Tibial artery (tissue), 4 donors: Measurements from ENCODE around the gene RIMBP2.

Source experiments
- DNase-seq, 2 donors: peaks; one replicate each; pipeline ENCODE4 v3.0.0-alpha.2; 2019
- H3K27ac ChIP-seq, 2 donors: fragments of 200-600 bp; sonication (generic) in 1 of 2; 1 replicate in 1 of 2; 2 replicates in 1 of 2; pipeline ENCODE4 v1.5.1; 2018 to 2019; ENCODE audit warnings: mild to moderate bottlenecking in 1 of 2
- H3K27me3 ChIP-seq, 2 donors: fragments of 200-600 bp; sonication (generic) in 1 of 2; one replicate each; pipeline versions ENCODE4 v1.5.1 to v1.6.0; 2016 to 2019
- H3K36me3 ChIP-seq, 3 donors: fragments of 200-600 bp; sonication (generic) in 2 of 3; one replicate each; pipeline ENCODE4 v1.5.1; 2016 to 2019; ENCODE audit warnings: mild to moderate bottlenecking in 2 of 3
- H3K4me1 ChIP-seq, 4 donors: fragments of 200-600 bp; sonication (generic) in 2 of 4; 1 replicate in 3 of 4; 2 replicates in 1 of 4; pipeline ENCODE4 v1.5.1; 2016 to 2019
- H3K4me3 ChIP-seq, 2 donors: fragments of 200-600 bp; sonication (generic) in 1 of 2; 1 replicate in 1 of 2; 2 replicates in 1 of 2; pipeline ENCODE4 v1.5.1; 2018 to 2019; ENCODE audit warnings: mild to moderate bottlenecking in 2 of 2
- H3K9me3 ChIP-seq, 3 donors: fragments of 200-600 bp; sonication (generic) in 1 of 3; one replicate each; pipeline ENCODE4 v1.5.1; 2016 to 2019
- CTCF ChIP-seq, 2 experiments: fragments of 200-600 bp in 1 of 2; fragments of 450-650 bp in 1 of 2; IDR thresholded peaks; one replicate each; pipeline ENCODE4 v1.5.1; 2017 to 2019; ENCODE audit warnings: antibody characterized with exemption in 2 of 2, mild to moderate bottlenecking in 1 of 2, moderate library complexity in 1 of 2
- intact Hi-C: fragments of 100-400 bp; cut with DNase I; formaldehyde crosslinking; loops from one replicate; pipeline ENCODE4 v1.15.0; 2023; ENCODE audit warnings: low total_unique reads

RIMBP2 gene

GRCh38 chr12:130556486-130557055 is 159.5 kb downstream of the RIMBP2 start:
- intact Hi-C loops, result no loop called here
- Histone ChIP-seq H3K27me3 (peaks cover 0 to 3% of the 10 kb centered on the region in 2 donors), H3K9me3 (peaks cover 0 to 2% (median 0%) of the 10 kb centered on the region in 3 donors), H3K4me1 (no peaks in the 10 kb centered on the region), H3K36me3 (no peaks in the 10 kb centered on the region), H3K4me3 (no peak overlapping the region), H3K27ac (no peak overlapping the region)
- DNase-seq, result no peak
- no peak for TF ChIP-seq CTCF (IDR thresholded peaks at IDR 0.05)

GRCh38 chr12:130555628-130556485 is 160.2 kb downstream of the RIMBP2 start:
- Histone ChIP-seq H3K27ac (no peak overlapping the region), H3K4me1 (no peaks in the 10 kb centered on the region), H3K4me3 (no peak overlapping the region), H3K27me3 (peaks cover 0 to 3% of the 10 kb centered on the region in 2 donors), H3K36me3 (no peaks in the 10 kb centered on the region), H3K9me3 (peaks cover 0 to 4% (median 4%) of the 10 kb centered on the region in 3 donors)
- intact Hi-C loops, result no loop called here
- DNase-seq, result no peak
- TF ChIP-seq CTCF (IDR thresholded peaks at IDR 0.05), result no peak

- H3K27me3 ChIP-seq, result peaks cover 0 to 3% of the 10 kb centered on the region in 2 donors
- no peak for DNase-seq
- no peaks in the 10 kb centered on the region for H3K36me3 ChIP-seq
- H3K4me3 ChIP-seq, result no peak overlapping the region
- H3K27ac ChIP-seq, result no peak overlapping the region
- peaks cover 0 to 5% (median 4%) of the 10 kb centered on the region in 3 donors for H3K9me3 ChIP-seq
- intact Hi-C loops, result no loop called here
- TF ChIP-seq CTCF (IDR thresholded peaks at IDR 0.05), result no peak
- no peaks in the 10 kb centered on the region for H3K4me1 ChIP-seq
These were observed 160.9 kb downstream of the RIMBP2 start for GRCh38 chr12:130555221-130555620.

- Histone ChIP-seq H3K27ac (no peak overlapping the region), H3K27me3 (peaks cover 0 to 3% of the 10 kb centered on the region in 2 donors), H3K4me1 (no peaks in the 10 kb centered on the region), H3K4me3 (no peak overlapping the region), H3K36me3 (no peaks in the 10 kb centered on the region), H3K9me3 (peaks cover 0 to 5% (median 4%) of the 10 kb centered on the region in 3 donors)
- intact Hi-C loops, result no loop called here
- no peak for DNase-seq
- TF ChIP-seq CTCF (IDR thresholded peaks at IDR 0.05), result no peak
These were observed 163.6 kb downstream of the RIMBP2 start for GRCh38 chr12:130552483-130552996.

- no peak overlapping the region for H3K4me3 ChIP-seq
These were observed 166.7 kb downstream of the RIMBP2 start for GRCh38 chr12:130549361-130549760.

More at GRCh38 chr12:130549361-130549760, 166.7 kb downstream of the RIMBP2 start:
- H3K27ac ChIP-seq, result no peak overlapping the region
- H3K27me3 ChIP-seq, result no peaks in the 10 kb centered on the region
- no peak for TF ChIP-seq CTCF (IDR thresholded peaks at IDR 0.05)
- H3K4me1 ChIP-seq, result no peaks in the 10 kb centered on the region
- H3K36me3 ChIP-seq, result no peaks in the 10 kb centered on the region
- peaks cover 0 to 5% (median 4%) of the 10 kb centered on the region in 3 donors for H3K9me3 ChIP-seq
- DNase-seq, result no peak
- intact Hi-C loops, result no loop called here
